ENCODE results near the gene SUSD2.
A peak's percentile ranks its signal among the peaks of the same experiment; 100 is the strongest.
"Not testable (repeated sequence)": the region's sequence is repeated elsewhere in the genome, so short reads cannot be mapped to it uniquely, and the experiment has no call there.

SUSD2 gene

DNA sequence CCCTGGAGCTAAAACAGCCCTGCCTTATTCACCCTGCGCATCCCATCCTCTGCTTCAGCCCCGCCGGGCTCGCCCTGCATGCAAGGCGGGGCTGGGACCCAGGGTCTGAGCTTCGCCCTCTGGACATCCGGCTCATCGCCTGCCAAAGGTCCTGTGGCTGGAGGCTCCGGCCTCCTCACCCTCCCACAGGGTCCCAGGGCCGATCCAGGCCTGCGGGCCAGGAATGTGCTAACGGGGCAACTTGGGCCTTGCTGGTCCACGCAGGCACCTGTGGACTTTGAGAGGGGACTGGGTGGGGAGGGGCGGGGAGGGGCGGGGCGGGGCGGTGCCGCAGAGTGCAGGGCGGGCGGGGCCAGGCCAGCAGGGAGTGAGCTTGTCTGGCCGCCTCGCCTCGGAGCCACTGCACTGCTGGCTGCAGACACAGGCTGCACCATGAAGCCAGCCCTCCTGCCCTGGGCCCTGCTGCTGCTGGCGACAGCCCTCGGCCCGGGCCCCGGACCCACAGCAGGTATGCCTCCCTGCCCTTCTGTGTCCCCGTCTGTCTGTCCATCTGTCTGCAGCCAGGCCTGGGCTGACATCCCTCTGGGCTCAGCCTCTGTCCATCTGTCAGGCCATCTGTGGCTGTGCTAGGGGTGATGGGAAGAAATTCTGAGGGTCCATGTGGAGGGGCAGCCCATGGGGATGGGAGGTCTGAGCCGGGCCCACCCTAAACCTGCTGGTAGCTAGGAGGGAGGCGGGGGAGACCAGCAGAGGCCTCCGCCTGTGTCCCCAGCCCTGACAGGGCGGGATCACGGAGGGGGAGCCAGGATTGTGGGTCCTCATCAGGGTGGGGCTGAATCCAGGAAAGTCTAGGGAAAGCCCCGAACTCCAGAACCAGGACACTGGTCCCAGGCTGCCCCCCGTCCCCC, at the start of gene SUSD2:
Gene SUSD2 (plus strand): TSS at position 400 of the 908 bp plus-strand sequence. CDS start 33 bp downstream, at position 433.
- DNase-seq (ENCODE audit: low read depth), result no peak

DNA sequence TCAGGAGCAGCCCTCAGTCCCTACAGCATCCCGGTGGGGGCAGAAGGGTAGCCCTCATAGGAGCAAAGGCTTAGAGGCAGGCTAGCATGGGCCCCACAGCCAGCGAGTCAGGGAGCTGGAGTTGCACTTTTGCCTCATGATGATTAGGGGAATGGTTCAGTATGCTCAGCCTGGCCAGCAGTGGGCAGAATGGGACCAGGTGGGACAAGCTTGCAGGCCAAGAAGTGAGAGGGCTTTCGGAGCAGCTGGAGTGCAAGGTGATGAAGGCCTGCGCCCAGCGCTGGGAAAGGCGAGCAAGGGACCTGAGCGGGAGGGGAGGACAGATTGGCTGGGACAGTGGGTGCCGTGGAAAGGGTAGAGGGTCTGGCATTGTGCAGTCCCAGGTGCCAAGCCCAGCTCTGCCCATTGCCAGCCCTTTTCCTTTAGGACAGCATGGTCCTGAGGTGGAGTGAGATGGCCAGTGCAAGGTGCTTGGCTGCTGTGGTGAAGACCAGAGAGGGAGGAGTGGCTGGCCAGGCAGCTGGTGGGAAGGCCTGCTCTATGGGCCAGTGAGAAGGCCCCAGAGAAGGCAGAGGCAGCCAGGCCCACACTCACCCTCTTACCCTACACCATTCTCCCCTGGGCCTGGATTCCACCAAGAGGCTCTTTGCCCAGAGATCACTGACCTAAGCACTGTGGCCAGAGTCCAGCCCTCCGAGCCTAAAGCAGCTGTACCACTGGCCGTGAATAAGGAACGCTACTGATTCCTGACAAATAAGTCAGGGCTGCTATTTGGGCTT, 47.9 kb upstream of the SUSD2 start:
- DNase-seq (ENCODE audit: low read depth), result no peak

DNA sequence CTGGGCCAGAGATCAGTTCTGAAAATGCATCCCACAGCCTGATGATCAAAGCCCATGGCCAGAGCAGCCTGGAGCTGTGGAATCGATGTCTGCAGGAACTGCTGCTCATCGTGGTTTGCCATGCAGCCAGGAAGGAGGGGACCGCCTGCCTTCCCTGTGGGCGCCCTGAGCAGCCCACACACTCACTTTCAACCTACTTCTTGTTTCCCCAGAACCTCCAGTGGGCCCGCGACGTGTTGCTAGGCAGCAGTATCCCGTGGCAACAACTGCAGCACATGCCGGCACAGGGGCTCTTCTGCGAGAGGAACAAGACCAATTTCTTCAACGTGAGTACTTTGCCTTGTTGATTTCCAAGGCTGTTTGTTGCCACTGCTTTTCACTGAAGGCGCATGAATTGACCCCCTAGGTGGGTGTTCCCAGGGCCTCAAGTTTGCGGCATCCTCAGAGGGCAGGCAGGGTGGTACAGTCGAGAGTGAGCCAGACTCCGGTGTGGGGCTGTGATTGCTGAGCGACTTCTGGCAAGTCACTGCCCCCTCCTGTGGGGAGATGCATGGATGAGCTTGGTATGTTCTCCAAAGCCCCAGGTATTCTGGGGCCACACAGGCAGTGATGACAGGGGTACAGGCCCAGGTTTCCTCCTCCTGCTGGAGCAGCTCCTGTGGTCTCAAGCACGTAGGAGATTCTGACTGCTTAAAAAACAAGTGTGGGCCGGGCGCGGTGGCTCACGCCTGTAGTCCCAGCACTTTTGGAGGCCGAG, 47.0 kb upstream of the SUSD2 start:
- peak; percentile 62 for DNase-seq (ENCODE audit: low read depth)

DNA sequence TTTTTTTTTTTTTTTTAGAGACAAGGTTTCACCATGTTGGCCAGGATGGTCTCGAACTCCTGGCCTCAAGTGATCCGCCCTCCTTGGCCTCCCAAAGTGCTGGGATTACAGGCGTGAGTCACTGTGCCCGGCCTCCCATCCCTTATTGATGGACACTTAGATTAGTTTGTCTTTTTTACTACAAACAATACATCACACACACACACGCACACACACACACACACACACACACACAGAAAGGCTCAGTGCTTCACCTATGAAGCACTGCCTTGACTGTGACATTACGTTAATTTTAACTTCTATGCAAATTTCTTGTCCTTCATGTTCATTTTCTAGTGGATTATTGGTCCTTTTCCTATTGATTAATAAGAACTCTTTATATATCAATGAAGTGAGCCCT, 44.8 kb upstream of the SUSD2 start:
- DNase-seq (ENCODE audit: low read depth), result not testable (repeated sequence)

DNA sequence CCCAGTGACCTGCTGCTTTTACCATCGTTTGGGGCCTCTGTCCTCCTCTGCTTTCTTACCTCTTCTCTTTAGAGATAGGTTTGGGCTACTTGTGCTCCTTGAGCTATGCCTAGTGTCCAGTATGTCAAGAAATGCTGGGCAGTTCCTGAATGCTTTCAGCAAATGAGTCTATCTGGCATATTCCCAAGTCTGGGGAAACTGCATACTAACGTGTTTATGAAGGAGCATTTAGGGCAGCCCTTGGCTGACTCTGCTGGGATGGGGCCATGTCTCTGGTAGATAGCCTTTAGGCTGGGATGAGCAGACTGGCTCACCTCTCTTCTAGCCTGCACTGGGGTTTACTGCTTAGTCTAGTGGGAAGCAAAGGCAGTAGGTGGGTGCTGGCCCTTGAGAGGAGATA, 43.7 kb upstream of the SUSD2 start:
- no peak for DNase-seq (ENCODE audit: low read depth)

GRCh38 chr22:24138649-24139420, 42.5 kb upstream of the SUSD2 start:
- DNase-seq (ENCODE audit: low read depth), result no peak

GRCh38 chr22:24140357-24140756, 40.9 kb upstream of the SUSD2 start:
- no peak for DNase-seq (ENCODE audit: low read depth)

DNA sequence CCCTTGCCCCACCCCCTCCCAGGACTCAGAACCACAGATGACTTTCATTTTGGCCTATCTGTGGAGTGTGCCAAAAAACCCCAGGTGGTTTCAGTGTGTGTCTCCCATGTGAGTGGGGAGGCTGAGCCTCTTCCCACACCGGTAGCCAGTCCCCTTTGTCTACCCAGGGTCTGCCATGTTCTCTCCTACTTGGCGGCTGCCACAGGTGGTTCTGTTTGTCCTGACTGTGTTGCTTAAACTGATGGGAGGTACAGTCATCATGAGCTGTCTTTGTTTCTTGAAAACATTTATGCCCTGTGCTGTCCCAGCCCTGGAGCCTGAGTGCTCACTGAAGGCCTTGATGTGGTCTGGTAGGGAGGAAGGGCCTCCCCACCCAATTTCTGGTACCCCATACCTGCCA, 39.7 kb upstream of the SUSD2 start:
- DNase-seq (ENCODE audit: low read depth), result no peak

GRCh38 chr22:24142241-24142640, 39.0 kb upstream of the SUSD2 start:
- no peak for DNase-seq (ENCODE audit: low read depth)

DNA sequence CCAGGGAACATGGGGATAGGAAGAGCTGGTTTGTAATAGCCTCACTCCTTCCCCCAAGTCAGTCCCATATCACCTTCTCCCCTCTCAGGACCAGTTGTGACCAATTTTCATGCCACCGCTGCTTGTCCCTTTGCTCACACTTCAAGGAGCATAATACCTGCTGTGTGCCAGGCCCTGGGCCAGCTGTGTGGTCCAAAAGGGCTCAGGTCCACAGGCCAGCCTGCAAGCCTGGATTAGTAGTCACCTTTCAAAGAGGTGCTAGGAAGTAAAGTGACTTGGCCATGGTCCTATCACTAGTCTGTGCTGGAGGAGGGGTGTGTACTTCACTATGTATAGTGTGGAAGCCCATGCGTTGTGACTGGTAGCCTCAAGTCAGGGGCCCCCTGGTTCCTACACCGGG, 38.5 kb upstream of the SUSD2 start:
- DNase-seq (ENCODE audit: low read depth), result no peak

DNA sequence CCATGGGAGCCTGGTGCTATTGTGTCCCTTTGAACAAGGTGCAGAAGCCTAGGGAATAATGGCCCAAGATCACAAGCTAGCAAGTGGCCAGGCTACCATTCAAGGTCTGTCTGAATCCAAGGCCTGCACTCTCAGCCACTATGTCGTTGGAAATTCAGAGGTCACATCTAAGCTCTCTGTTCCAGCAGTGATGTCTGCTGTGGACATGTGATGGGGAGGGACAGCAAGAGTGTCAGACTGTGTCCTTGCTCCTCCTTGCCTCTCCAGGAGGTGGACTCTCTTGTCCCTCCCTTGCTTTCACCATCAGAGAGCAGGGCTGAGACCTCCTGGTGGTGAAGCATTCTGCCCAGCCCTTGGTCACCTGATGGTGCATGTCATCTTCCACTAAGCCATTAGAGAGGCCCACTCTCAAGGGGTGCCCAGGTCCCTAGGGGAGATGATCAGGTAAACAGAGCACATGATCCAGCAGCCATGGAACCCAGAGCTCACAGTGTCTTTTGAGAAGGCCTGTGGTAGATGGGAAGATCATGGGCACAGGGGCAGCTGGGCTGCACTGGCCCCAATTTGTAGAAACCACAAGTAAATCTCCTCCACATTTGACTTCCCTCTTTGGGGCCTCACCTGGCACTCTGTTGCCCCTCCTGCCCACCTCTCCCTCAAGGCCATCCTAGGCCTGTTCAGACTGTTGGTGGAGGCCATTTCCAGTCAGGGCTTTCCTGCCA, 37.1 kb upstream of the SUSD2 start:
- no peak for DNase-seq (ENCODE audit: low read depth)

- no peak for DNase-seq (ENCODE audit: low read depth)
Observed at GRCh38 chr22:24144778-24145085, 36.6 kb upstream of the SUSD2 start.

DNA sequence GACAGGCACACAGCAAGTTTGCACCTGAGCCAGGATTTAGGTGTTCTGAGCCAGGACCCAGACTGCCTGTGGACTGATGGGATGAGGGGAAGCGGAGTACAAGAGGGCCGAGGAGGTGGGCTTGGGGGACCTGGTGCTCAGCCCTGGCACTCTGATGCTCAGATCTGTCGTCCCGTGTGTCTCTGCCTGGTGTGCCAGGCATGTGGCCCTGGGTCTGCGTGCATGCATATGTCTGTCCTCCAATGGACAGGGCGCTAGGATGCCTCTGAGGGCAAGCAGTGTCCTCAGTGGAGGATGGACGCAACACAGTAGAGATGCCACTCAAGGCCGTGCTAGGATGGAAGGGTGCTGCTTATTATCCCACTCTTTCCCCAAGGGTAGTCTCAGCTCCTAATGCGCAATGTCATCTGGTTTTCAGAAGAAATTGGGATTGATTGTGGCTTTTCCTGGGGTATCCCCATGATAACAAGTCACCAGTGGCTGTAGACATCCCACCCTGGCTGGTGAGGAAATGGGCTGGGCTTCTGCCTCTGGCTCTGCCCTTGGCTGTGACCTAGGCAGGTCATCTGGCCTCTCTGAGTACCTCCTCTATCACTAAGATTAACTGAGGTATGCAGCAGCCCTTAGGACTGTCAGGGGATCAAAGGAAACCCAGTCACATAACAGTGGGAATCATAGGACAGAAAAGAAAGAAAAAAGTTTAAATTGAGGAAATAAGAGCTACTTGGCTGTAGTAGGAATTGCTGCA, 35.7 kb upstream of the SUSD2 start:
- no peak for DNase-seq (ENCODE audit: low read depth)

DNA sequence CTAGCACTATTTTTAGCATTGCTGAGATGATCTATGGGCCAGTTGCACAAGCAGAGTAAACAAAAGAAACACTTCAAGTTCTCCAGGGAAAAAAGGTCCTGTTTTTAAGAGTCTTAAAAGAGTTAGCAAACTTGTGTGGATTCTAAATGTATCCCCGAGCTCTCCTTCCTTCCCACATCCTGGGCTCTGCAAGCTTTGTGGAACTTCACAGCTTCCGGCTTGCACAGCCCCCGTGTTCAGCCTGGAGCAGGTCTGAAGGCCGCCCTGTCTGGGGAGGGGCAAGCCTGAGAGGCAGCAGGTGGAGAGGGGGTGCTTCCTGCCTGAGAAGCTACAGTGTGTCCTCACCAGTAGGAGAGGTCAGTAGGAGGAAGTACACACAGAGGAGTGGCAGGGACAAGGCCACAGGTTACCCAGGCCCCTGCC, 35.1 kb upstream of the SUSD2 start:
- DNase-seq (ENCODE audit: low read depth), result no peak

DNA sequence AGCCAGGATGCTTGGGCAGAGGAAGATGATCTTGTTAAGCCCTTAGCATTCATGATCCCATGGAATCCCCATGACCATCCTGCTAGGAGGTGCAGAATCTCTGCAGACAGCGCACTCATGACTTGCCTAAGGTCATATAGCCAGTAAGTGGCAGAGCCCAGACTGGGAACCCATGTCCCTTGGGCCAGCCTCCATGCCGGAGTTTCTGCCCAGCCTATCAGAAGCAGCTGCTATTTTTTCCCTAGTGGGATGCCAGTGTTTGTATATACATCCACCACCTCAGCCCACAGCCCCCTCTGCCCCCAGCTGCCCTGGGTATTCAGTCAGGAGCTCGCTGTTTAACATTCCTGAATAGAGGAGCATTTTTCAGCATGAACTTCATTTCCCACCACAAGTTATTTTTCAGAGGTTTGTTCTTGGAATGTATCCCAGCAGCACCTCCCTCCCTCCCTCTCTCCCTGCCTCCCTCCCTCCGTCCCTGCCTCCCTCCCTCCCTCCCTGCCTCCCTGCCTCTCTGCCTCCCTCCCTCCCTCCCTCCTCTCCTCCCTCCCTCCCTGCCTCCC, 34.4 kb upstream of the SUSD2 start:
- no peak for DNase-seq (ENCODE audit: low read depth)

GRCh38 chr22:24147666-24148065, 33.6 kb upstream of the SUSD2 start:
- DNase-seq (ENCODE audit: low read depth), result no peak

DNA sequence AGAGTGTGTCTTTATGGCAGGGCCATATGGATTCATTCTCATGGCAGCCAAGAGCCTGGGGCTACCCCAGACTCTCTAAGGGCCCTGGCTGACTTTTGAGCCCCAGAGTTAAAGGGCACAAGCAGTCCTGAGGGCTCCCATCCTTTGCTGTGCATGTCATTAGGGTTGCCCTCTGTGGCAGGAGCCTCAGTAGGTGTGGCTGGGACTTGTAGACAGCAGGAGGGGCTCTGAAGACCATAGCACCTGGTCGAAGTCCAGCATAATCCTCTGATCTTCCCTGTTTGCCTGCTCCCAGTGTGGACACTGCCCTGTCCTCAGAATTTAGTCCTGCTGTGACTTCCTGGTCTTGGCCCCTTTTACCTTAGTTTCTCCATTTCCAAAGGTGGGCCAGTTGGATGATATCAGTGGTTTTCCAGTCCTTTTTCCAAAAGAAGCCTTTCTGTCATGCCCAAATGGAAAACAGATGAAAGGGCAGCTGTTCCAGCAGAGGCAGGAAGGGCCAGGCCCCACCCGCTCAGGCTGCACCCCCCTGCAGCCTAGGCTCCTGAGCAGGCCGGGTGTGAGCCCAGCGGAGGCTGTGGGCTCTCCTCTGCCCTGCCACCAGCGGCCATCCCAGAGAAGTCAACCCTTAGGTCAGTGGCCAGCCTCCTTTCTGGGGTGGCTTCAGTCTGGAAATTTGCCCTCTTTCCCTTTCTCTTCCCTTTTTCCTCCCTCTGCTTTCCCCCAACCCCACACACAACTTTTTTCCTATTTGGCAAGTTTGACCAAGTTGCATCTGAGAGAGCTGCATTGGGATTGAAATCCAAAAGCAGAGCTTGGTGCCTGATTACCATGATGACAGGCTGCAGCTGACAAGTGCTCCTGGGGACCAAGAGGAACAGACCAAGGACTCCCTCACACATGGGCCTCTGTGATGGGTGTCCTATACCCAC, 32.8 kb upstream of the SUSD2 start:
- no peak for DNase-seq (ENCODE audit: low read depth)

- no peak for DNase-seq (ENCODE audit: low read depth)
Observed at GRCh38 chr22:24149198-24149590, 32.1 kb upstream of the SUSD2 start.

- DNase-seq (ENCODE audit: low read depth), result no peak
Observed at GRCh38 chr22:24153353-24153752, 27.9 kb upstream of the SUSD2 start.

All from activated gamma-delta T cell treated with anti-CD3 and anti-CD28 coated beads, Interleukin-2, amount 50 U/mL, for 16 hours (primary cell).